CD1c-positive myeloid dendritic cell (primary cell): ENCODE data around the gene OAS3.
"Not testable (repeated sequence)": the region's sequence is repeated elsewhere in the genome, so short reads cannot be mapped to it uniquely, and the experiment has no call there.

Experiments used
- DNase-seq: peaks from one replicate; pipeline ENCODE4 v3.0.0-alpha.2; 2016; ENCODE audit errors: extremely low spot score

The OAS3 gene, protein sequence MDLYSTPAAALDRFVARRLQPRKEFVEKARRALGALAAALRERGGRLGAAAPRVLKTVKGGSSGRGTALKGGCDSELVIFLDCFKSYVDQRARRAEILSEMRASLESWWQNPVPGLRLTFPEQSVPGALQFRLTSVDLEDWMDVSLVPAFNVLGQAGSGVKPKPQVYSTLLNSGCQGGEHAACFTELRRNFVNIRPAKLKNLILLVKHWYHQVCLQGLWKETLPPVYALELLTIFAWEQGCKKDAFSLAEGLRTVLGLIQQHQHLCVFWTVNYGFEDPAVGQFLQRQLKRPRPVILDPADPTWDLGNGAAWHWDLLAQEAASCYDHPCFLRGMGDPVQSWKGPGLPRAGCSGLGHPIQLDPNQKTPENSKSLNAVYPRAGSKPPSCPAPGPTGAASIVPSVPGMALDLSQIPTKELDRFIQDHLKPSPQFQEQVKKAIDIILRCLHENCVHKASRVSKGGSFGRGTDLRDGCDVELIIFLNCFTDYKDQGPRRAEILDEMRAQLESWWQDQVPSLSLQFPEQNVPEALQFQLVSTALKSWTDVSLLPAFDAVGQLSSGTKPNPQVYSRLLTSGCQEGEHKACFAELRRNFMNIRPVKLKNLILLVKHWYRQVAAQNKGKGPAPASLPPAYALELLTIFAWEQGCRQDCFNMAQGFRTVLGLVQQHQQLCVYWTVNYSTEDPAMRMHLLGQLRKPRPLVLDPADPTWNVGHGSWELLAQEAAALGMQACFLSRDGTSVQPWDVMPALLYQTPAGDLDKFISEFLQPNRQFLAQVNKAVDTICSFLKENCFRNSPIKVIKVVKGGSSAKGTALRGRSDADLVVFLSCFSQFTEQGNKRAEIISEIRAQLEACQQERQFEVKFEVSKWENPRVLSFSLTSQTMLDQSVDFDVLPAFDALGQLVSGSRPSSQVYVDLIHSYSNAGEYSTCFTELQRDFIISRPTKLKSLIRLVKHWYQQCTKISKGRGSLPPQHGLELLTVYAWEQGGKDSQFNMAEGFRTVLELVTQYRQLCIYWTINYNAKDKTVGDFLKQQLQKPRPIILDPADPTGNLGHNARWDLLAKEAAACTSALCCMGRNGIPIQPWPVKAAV

GRCh38 chr12:112937741-112938719, at the start of gene OAS3:
Gene OAS3 (plus strand): TSS chr12:112938474. CDS start chr12:112938531, 57 bp downstream.
- peak; percentile 95 for DNase-seq

DNA sequence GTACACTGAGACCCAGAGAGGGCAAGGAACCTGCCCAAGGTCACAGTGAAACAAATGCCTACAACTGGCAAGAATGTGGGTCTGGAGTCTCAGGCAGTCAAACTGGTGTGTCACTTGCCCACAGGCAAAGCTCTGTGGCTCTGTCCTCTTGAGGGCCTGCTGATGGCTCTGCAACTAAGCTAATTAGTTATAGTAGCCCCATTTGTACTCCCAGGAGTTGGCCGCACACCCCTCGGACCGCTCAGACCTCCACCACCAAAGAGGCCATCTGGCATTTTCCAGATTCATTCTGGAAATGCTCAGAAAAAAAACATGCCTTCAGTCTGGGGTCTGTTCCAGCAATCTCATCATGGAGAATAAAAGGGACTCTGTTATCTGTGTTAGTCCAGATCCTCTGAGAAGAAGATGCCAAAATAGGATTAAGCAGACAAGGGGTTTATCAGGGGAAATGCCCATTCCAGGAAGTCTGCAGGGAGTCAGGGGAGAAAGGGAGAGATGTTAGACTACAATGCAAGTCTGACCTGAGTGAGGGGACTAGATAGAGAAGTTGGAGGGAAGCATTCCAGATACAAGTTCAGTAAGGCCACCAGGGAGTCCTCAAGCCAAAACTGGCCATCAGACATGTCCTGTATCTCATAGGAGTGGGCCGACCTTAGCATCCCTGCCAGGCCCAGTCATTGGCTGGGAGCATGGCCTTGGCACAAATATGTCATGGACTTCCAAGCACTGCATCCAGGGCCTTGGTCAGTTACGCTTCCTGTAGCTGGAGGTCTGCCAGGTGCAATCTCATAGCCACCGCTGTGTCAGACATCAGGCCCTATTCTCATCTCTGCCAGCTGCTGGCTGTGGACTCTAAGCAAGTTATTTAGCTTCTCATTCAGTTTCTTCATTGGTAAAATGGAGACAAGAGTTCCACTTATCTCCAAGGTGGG, 46.9 kb upstream of the OAS3 start:
- DNase-seq: no peak

GRCh38 chr12:112892856-112893255, 45.4 kb upstream of the OAS3 start:
- DNase-seq: peak; percentile 55

- DNase-seq: no peak
Measured at GRCh38 chr12:112894128-112894527, 44.1 kb upstream of the OAS3 start.

DNA sequence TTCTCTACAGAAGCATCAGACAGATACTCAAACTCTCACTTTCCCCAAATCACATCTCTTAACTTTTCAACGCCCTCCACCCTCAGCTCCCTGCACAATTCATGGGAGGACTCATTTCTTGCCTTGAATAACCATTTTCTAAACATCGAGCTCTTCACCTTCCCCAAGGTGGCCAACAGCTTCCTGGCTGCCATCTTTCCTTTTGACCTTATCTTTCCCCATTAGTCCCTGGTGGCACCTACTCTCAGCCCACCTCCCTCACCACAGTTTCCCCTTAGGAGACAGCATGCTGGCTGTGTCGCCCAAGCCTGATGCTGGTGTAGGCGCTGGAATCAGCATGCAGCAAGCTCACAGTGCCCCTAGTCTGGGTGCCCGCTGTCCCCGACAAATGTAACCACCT, 39.9 kb upstream of the OAS3 start:
- DNase-seq: no peak

GRCh38 chr12:112900298-112901145, 37.8 kb upstream of the OAS3 start:
- DNase-seq: peak; percentile 67

DNA sequence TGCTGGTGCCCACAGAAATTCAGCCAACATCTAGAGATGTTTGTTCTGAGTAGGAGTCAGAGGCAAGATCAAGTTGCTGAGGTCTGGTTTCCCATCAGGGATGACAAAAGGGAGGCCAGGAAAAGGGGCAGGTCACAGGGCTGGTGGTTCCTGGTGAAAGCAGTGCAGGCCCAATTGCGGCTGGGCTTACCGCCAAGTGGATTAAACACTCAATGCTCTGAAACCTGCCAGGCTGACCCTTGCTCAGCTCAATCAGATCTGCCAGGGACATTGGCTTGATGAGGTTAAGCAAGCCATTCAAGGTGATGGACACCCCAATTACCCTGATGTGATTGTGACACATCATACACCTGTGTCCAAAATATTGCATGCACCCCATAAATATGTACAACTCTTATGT, 37.0 kb upstream of the OAS3 start:
- DNase-seq: no peak

- no peak for DNase-seq
Measured at GRCh38 chr12:112904571-112904970, 33.7 kb upstream of the OAS3 start.

DNA sequence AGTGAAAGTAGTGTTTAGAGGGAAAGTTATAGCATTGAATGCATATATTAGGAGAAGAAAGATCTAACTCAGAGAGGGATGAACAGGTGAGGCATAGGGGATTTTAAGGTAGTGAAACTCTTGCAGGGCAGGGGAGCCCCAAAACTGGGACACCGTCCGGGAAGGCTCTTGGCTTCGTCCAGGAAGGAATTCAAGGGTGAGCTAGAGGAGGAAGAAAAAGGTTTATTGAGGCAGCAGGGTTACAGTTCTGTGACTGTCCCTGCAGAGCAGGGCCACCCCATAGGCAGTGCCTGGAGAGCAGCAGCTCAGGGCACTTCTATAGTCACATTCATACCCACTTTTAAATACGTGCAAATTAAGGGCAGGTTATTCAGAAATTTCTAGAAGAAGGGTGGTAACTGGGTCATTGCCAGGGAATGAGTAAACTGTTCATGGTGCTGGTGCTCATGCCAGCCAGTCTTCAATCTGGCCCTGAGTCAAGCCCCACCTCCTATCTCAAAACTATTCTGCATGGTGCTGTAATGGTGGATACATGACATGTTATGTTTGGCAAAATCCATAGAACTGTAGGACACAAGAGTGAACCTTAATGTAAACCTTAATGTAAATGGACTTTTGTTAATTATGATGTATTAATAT, 32.7 kb upstream of the OAS3 start:
- DNase-seq: no peak

DNA sequence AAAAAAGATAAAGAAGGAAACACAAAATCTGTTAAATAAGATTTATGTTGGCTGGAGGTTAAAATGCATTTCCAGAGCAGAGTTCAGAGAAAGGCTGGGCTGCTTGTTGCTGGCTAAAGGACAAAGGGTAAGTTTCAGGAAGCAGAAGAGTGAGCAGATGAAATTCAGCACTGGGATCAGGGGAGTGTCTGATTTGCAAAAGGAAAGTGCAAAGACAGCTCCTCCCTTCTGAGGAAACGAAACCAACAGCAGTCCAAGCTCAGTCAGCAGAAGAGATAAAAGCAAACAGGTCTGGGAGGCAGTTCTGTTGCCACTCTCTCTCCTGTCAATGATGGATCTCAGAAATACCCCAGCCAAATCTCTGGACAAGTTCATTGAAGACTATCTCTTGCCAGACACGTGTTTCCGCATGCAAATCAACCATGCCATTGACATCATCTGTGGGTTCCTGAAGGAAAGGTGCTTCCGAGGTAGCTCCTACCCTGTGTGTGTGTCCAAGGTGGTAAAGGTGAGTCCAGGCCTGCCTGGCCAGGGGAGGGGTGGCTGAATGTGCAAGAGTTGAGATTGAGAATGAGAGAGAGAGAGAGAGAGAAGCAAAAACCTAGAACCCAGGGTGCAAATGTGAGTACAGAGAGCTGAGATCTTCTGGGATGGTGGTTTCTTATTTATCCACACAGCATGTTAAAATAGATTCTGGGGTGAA, 31.4 kb upstream of the OAS3 start, which contains the start of gene OAS1:
Gene OAS1, plus strand, starts transcription at position 251 of the 703 bp plus-strand sequence. Its CDS starts 78 bp downstream, at position 329.
- DNase-seq: peak; percentile 77

DNA sequence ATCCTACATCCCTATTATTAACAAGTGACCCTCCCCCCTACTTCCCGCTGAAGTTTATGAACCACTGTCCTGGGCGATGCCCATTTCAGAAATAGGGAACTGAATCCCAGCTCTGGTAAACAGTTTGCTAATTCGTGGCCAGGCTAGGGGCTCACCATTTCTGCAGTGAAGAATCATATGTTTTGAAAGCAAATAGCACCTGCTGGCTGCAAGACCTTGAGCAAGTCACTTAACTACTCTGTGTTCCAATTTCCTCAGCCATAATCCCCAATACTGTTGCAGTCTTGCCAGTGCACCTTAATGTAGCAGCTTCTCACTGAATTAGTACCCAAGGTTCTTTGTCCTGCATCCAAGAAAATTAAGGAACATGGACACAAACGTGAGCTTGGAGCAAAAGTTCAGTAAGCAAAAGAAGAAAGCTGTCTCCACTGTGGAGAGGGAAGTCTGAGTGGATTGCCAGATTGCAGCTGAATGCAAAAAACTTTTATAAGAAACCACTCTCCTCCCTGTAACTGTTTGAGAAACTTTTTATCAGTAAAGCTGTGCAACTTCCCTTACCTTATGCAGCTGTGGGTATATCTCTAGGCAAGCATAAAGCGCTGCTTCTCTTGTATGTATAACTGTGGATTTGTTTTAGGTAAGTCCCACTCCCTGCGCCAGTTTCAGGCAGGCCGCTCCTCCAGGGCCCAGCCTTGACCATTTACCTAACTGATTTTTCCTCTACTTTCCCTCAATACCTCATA, 30.7 kb upstream of the OAS3 start:
- peak; percentile 90 for DNase-seq

GRCh38 chr12:112908548-112908947, 29.7 kb upstream of the OAS3 start:
- DNase-seq: no peak

GRCh38 chr12:112909693-112910092, 28.6 kb upstream of the OAS3 start:
- no peak for DNase-seq

DNA sequence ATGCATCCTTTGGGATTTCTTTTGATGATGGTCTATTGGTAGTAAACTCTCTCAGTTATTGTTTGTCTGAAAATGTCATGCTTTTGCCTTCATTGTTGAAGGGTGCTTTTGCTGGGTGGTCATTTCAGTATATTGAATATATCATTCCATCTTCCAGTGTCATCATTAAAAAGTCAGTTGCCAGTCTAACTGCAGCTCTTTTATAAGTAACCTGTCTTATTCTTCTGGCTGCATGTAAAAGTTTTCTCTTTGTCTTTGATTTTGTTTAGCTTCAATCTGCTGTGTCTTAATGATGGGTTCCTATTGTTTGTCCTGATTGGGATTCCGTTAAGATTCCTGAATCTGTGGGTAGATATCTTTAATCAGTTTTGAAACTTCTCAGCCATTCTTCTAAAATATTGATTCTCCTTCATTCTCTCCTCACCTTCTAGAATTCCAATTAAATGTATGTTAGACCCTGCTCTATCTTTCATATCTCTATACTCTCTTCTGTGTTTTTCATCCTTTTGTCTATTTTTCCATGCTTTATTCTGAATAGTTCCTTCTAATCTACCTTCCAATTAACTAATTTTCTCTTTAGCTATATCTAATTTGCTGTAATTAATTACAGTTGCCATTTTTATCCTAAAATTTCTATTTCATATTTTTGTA, 25.1 kb upstream of the OAS3 start:
- DNase-seq: no peak

- DNase-seq: not testable (repeated sequence)
Measured at GRCh38 chr12:112913888-112914287, 24.4 kb upstream of the OAS3 start.

- DNase-seq: no peak
Measured at GRCh38 chr12:112916270-112916669, 22.0 kb upstream of the OAS3 start.

GRCh38 chr12:112919121-112919520, 19.2 kb upstream of the OAS3 start:
- DNase-seq: no peak
